GM12872 (cell line): Measurements from ENCODE around the gene VANGL1.

Experiments used
- TF ChIP-seq, protein P1 (sequence below): IDR thresholded peaks from 3 replicates; pipeline ENCODE4 v1.5.1; 2011; ENCODE audit warnings: low read depth, mild to moderate bottlenecking, low read length, moderate library complexity; ENCODE audit not compliant: insufficient read depth

Gene VANGL1

DNA sequence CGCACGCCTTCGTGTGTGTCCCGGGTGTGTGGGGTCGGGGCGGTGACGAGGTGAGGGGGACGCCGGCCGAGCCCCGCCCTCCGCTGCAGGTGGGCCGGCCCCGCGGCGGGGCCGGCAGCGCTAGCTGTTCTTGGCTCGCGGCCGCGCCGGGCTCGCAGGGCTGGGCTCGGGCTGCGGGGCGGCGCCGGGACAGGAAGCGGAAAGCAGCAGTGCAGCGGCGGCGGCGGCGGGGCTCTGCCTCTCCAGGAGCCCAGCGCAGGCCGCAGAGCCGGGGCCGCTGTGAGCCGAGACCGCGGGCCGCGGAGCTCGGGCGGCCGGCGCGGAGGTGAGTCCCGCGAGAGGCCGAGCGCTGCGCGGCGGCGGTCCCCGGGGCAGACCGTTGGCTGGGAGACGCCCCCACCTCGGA is at the start of gene VANGL1:
Gene VANGL1 (plus strand): TSS at position 209 of the 406 bp plus-strand sequence. CDS start 9,444 bp downstream, outside the sequence.
- TF ChIP-seq, protein P1, sequence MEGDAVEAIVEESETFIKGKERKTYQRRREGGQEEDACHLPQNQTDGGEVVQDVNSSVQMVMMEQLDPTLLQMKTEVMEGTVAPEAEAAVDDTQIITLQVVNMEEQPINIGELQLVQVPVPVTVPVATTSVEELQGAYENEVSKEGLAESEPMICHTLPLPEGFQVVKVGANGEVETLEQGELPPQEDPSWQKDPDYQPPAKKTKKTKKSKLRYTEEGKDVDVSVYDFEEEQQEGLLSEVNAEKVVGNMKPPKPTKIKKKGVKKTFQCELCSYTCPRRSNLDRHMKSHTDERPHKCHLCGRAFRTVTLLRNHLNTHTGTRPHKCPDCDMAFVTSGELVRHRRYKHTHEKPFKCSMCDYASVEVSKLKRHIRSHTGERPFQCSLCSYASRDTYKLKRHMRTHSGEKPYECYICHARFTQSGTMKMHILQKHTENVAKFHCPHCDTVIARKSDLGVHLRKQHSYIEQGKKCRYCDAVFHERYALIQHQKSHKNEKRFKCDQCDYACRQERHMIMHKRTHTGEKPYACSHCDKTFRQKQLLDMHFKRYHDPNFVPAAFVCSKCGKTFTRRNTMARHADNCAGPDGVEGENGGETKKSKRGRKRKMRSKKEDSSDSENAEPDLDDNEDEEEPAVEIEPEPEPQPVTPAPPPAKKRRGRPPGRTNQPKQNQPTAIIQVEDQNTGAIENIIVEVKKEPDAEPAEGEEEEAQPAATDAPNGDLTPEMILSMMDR, result no peak

DNA sequence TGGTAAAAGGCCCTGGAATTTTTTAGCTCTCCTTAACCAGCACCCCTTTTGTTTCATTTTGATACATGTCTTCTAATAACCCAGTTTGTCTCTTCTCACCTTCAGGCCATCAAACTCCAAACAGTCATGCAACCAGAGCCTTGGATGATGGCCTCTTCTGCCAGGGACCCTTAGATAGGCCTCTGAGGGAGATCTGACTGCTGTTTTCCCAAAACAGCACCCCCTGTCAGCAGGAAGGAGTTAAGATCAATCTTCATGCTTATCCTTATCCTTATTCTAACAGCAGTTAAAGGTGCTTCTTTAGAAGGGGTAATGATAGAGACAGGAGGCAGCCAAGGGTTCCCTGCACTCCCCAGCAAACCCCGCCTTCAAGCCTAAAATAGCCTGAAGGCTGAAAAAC is 49.5 kb upstream of the VANGL1 start:
- TF ChIP-seq, protein P1, result no peak

DNA sequence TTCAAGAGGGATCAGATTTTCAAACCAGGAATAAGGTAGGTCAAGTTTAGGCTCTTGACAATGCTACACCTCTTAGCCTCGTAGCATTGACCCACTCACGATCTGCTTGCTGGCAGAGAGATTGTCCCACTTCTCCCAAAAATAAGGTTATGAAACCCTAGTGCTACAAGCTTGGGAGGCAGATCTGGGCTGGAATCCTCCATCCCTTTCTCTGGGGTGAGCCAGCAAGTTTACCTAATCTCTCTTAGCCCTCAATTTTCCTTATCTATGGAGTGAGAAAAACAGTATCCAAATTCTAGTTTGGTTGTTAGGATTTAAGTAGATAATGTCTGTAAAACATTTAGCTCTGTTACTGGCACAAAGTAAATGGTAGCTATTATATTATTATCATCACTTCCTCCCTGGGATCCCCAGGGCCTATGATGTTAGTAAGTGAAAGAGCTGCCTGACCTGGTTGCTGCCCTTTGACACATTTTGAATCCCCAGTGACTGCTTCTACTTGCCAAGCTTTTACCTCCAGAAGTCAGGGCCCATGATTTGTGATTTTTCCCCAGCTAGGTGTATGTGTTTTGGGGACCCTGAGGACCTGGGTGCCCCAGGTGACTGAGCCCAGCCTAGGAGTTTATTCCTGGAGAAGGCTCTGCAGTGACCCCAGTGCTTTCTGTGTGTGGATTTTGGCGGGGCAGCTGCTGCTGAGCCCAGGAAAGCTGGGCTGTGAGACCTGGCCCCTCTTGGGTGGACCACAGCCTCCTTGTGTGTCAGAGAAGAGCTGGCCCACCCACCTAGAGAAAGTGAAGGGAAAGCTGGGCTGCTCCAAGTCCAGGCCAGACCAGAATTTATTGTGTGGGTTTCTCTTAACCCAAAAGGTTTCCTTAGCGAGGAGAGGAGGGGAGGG is 48.2 kb upstream of the VANGL1 start:
- TF ChIP-seq, protein P1, result no peak

DNA sequence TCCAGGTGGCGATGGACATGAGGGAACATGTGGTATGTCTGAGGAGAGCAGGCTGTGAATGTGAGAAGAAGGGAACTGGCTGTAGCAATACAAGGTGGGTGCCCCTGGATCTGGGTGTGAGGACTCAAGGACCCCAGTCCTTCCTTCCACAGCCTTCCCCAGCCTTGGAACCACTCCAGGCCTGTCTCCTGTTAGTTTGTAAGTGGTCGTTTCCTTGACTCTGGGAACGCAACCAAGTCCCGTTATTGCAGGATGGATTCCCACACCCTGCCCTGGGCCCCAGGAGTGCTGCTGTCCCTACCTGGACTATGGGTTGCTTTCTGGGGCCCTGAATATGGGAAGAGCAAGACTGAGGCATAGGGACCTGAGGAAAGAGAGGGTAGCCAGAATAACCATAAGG is 47.2 kb upstream of the VANGL1 start:
- TF ChIP-seq, protein P1, result no peak

DNA sequence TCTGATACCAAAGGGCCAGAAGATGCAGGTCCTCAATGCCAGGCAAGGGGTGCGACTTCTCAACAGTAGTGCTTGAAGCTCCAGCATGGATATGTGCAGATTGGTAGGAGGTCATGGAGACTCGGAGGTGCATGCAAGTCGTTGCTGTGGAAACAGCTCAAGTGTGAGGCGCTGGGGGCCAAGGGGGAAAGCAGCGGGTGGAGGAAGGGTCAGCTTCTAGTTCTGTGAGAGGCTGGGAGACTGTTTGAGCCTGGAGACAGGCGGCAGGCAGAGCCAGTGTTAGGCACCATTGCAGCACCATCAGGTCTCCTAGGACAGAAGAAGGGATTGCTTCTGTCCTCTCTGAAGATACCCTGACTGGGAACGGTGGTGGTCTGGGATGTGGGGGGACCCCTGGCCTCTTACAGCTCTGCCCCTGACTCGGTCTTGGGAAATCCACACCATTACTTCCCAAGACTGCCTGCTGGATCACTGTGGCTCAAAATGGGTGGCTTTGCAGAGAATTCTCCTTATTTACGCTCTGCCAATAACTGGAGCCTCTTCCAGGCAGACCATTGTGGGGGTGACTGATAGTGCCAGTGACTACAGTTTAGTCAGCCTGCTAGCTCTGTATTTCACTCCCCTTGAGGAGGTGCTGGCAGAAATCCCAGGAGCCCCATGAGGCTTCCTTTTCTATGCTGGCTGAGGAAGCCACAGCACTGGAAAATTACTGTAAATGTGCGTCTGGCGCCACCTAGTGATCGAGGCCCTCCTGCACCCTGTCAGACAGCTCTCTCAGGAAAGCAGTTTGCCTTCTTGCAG is 46.3 kb upstream of the VANGL1 start:
- TF ChIP-seq, protein P1, result peak; percentile 93

DNA sequence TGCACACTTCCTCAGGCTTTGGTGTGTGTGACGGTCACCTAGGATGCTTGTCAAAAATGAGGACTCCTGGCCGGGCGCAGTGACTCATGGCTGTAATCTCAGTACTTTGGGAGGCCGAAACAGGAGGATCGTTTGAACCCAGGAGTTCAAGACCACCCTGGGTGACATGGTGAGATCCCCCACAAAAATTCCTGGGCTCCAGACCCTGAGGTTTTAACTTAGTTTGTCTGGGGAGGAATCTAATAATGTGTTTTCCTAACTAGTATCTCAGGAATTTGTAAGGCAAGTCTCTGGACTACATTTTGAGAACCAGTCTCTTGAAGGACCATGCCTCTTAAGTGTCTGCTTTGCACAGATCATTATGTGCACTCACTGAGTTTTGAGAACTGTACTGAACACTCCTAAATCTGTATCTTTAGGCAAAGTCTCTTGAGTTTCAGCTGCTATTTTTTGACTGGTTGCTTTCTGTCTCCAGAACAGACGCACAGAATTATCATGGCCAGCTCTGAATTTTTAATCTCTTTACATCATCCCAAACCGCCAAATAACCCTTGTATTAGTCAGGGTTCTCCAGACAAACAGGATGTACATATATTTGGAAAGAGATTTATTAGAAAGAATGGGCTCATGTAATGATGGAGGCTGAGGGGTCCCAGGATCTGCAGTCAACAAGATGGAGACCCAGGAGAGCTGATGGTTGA is 45.5 kb upstream of the VANGL1 start:
- TF ChIP-seq, protein P1, result no peak

DNA sequence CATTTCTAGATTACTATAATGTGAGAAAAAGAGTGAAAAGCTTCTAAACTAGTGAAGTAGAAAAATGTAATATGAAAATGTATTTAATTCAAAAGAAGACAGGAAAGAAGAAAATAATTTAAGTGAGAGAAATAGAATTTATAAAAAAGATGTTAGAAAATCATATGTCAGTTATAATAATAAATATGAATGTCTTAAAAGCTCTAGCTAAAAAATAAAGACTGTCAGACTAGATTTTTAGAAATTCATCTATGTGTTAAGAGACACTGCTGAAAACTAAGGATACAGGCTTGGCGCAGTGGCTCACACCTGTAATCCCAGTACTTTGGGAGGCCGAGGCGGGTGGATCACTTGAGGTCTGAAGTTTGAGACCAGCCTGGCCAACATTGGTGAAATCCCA is 37.3 kb upstream of the VANGL1 start:
- TF ChIP-seq, protein P1, result no peak
